ENCODE data around the gene ATP11A. TPM values are rescaled to one million over a fixed set of nuclear protein-coding genes. Genes with fewer than 3 reads are reported as not detected.

ATP11A gene
- total RNA-seq, 6 experiments from 2014 or later: 24.3 to 57.4 (median 33.1) TPM

DNA sequence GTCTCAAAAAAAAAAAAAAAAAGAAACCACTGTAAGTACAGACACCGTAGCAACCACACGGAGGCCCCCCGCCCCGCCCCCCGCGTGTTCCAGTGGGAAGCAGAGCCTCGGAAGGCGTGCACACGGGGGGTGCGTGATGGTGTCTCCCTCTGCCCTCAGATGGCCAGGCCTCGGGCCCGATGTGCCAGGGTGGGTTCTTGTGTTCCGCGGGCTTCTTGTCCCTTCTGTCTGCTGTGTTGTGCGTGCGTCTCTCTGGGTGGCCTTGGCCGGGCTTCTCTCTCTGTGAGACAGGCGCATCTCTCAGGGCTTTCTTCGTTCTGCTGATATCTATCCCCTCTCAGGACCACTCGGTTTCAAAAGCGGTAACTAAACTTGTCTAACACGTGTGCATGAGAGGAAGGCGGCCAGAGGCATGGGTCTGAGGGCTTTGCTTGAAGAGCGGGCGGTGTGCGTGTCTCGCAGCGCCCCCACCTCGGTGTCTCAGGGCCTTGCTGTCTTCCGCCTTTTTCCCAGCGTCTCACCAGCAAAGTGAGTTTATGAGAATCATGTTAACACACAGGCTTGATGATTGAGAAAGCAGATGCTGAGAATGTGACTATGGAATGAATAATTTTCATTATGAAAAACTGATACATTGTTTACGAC is 12.6 kb downstream of the ATP11A start:
- H3K4me1 ChIP-seq: peaks cover 0 to 10% (median 0%) of the 10 kb centered on the region in 4 donors
- no peak for DNase-seq
- H3K36me3 ChIP-seq: no peaks in the 10 kb centered on the region
- ATAC-seq: no peak
- 87% methylated on average over 13 of the region's 32 CpGs for WGBS (ENCODE audit: insufficient coverage, low coverage, low lambda C conversion rate, missing lambda C conversion rate)
- no peak overlapping the region for H3K27ac ChIP-seq
- no peaks in the 10 kb centered on the region for H3K27me3 ChIP-seq
- no peaks in the 10 kb centered on the region for H3K9me3 ChIP-seq
- no peak for TF ChIP-seq POLR2A (IDR thresholded peaks at IDR 0.05)
- TF ChIP-seq, protein P1, sequence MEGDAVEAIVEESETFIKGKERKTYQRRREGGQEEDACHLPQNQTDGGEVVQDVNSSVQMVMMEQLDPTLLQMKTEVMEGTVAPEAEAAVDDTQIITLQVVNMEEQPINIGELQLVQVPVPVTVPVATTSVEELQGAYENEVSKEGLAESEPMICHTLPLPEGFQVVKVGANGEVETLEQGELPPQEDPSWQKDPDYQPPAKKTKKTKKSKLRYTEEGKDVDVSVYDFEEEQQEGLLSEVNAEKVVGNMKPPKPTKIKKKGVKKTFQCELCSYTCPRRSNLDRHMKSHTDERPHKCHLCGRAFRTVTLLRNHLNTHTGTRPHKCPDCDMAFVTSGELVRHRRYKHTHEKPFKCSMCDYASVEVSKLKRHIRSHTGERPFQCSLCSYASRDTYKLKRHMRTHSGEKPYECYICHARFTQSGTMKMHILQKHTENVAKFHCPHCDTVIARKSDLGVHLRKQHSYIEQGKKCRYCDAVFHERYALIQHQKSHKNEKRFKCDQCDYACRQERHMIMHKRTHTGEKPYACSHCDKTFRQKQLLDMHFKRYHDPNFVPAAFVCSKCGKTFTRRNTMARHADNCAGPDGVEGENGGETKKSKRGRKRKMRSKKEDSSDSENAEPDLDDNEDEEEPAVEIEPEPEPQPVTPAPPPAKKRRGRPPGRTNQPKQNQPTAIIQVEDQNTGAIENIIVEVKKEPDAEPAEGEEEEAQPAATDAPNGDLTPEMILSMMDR (IDR thresholded peaks at IDR 0.05): no peak
- intact Hi-C loops (cut with DNase I): no loop called here
- no peak overlapping the region for H3K4me3 ChIP-seq

DNA sequence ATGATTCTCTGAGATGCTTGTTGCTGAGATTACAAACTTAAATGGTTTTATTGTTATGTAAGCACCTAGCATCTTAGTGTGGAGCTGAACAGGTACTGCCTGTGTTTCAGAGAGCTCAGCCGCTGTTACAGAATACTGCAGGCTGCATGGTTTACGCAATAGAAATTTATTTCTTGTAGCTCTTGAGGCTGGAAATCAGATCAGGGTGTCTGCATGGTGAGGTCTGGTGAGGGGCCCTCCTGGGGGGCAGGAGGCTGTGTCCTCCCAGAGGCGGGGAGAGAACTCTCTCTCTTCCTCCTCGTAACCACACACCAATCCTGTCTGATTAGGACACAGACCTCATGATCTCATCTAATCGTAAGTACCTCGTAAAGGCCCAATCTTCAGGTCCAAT is 13.1 kb downstream of the ATP11A start:
- H3K4me1 ChIP-seq: peaks cover 0 to 7% (median 0%) of the 10 kb centered on the region in 4 donors
- no peak overlapping the region for H3K4me3 ChIP-seq
- no peak overlapping the region for H3K27ac ChIP-seq
- 75% methylated on average over 5 of the region's 6 CpGs for WGBS (ENCODE audit: insufficient coverage, low coverage, low lambda C conversion rate, missing lambda C conversion rate)
- intact Hi-C loops (cut with DNase I): no loop called here
- H3K36me3 ChIP-seq: no peaks in the 10 kb centered on the region
- no peak for TF ChIP-seq POLR2A (IDR thresholded peaks at IDR 0.05)
- TF ChIP-seq, protein P1 (IDR thresholded peaks at IDR 0.05): no peak
- no peaks in the 10 kb centered on the region for H3K27me3 ChIP-seq
- no peaks in the 10 kb centered on the region for H3K9me3 ChIP-seq
- no peak for DNase-seq
- ATAC-seq: no peak

DNA sequence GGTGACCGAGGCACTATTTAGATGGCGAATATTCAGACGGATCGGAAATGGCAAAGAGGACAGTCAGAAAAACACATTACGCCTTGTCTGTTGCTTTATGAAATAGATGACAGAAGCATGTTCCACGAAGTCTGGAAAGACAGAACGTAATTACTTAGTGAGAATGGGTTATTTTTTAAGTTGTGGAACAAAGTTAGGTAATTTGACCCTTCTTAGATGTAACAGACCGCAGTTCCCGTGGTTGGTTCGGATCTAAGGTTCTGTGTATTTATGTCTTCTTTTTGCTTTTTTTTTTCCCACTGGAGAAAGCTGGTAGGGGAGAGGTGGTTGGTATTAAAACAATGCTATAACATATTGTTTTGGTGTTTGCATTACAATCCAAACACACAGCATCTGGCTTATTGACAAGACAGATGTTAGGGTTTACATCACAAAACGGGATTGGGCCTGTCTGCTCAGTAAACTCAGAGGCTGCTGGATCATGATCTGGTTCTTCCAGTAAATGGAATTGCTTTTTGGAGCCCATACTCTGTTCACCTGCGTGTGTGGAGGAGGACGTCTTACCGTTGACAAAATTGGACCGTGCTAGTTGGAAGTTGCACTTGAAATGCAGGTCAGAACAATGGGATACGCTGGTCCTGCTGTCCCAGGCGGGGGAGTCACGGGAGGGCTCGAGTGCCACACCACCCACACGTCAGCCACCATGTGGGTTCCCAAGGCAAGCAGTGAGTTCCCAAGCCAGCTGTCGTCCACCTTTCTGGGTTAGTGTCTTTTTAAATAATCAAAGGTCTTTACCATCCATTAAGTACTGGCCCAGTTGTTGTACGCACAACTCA is 13.8 kb downstream of the ATP11A start:
- 88% methylated on average over 12 of the region's 22 CpGs for WGBS (ENCODE audit: insufficient coverage, low coverage, low lambda C conversion rate, missing lambda C conversion rate)
- no peaks in the 10 kb centered on the region for H3K27me3 ChIP-seq
- peak in 1 of 3 donors; percentile 35 for DNase-seq
- ATAC-seq: no peak
- intact Hi-C loops (cut with DNase I): no loop called here
- H3K27ac ChIP-seq: no peak overlapping the region
- H3K36me3 ChIP-seq: no peaks in the 10 kb centered on the region
- no peak overlapping the region for H3K4me3 ChIP-seq
- no peaks in the 10 kb centered on the region for H3K9me3 ChIP-seq
- no peak for TF ChIP-seq POLR2A (IDR thresholded peaks at IDR 0.05)
- TF ChIP-seq, protein P1 (IDR thresholded peaks at IDR 0.05): no peak
- H3K4me1 ChIP-seq: peaks cover 0 to under 1% (median 0%) of the 10 kb centered on the region in 4 donors

DNA sequence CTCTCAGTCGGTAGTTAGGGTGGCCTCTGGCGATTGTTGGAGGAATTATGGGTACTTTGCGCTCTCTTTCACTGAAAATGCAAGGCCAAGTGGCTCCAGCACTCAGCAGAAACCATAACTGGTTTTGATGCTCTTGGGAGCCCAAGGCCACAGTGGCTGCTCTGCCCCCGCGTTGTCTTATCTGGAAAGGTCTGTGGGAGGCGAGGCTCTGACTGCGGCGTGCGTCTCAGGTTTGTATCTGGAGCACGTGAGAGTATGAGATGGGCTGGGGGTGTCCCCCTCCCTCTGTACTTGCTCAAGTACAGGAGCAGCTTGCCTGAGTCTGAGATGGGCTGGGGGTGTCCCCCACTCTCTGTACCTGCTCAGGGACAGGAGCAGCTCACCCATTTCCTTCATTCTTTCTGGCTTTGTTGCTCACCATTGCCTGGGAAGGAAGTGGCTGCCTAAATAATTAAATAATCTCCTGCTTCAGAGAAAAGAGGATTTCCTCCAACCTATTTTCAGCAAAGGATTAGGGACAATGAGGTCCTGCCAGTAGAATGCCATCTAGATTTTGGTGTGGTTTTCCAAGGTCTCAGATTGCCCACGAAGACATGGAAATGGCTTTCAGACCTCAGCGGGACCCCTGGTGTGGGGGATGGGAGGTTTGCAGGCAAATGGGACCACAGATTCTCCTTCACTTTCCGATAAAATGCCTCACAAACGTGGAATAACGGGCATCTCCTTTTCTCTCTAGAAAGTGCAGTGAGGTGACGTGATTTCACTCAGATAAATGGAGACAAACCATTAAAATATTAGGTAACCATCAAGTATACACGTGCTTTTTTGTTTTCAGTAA is 14.7 kb downstream of the ATP11A start:
- no peaks in the 10 kb centered on the region for H3K27me3 ChIP-seq
- WGBS (ENCODE audit: insufficient coverage, low coverage, low lambda C conversion rate, missing lambda C conversion rate): 70% methylated on average over 10 of the region's 17 CpGs
- no peaks in the 10 kb centered on the region for H3K36me3 ChIP-seq
- DNase-seq: no peak
- no peak overlapping the region for H3K4me3 ChIP-seq
- no peaks in the 10 kb centered on the region for H3K4me1 ChIP-seq
- peak overlapping the region in 1 of 3 donors; percentile 21 for H3K27ac ChIP-seq
- ATAC-seq: peak; percentile 16 to 57 (median 31)
- H3K9me3 ChIP-seq: no peaks in the 10 kb centered on the region
- TF ChIP-seq, protein P1 (IDR thresholded peaks at IDR 0.05): no peak
- no peak for TF ChIP-seq POLR2A (IDR thresholded peaks at IDR 0.05)
- intact Hi-C loops (cut with DNase I): no loop called here
